Measurements from ENCODE around the gene DFFB.

The DFFB gene

GRCh38 chr1:3904006-3904842, 46.9 kb downstream of the DFFB start:
- TF ChIP-seq ZNF384 (IDR thresholded peaks at IDR 0.05): no peak
- TF ChIP-seq, protein P1, sequence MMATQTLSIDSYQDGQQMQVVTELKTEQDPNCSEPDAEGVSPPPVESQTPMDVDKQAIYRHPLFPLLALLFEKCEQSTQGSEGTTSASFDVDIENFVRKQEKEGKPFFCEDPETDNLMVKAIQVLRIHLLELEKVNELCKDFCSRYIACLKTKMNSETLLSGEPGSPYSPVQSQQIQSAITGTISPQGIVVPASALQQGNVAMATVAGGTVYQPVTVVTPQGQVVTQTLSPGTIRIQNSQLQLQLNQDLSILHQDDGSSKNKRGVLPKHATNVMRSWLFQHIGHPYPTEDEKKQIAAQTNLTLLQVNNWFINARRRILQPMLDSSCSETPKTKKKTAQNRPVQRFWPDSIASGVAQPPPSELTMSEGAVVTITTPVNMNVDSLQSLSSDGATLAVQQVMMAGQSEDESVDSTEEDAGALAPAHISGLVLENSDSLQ (IDR thresholded peaks at IDR 0.05): no peak
- TF ChIP-seq FOXM1 (IDR thresholded peaks at IDR 0.05; ENCODE audit: borderline replicate concordance): no peak
- TF ChIP-seq TARDBP (IDR thresholded peaks at IDR 0.05): no peak
- no peak for TF ChIP-seq LEF1 (IDR thresholded peaks at IDR 0.05; ENCODE audit: borderline replicate concordance)
- TF ChIP-seq SUZ12 (IDR thresholded peaks at IDR 0.05): no peak
- TF ChIP-seq ARNT (IDR thresholded peaks at IDR 0.05): no peak
- DNase-seq (ENCODE audit: extremely low spot score): no peak
- POLR2A ChIA-PET: no interaction called here
- CTCF ChIA-PET: no interaction called here

DNA sequence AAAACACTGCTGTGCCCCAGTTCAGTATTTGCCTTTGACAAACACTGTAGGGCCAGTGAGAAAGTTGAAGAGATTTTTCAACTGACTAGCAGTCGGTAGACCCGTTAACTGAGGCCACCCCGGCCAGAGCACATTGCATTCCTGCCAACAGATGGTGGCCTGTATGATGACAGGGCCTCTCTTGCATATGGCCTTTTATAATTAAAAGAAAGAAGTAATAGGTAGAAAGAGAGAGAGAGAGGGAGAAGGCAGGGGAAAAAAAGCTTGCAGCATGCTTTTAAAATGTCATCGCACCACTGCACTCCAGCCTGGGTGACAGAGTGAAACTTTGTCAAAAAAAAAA, 47.5 kb downstream of the DFFB start:
- no peak for DNase-seq (ENCODE audit: extremely low spot score)
- ChIA-PET POLR2A (no interaction called here), CTCF (no interaction called here)
- TF ChIP-seq, protein P1 (IDR thresholded peaks at IDR 0.05): no peak
- no peak for TF ChIP-seq ARNT (IDR thresholded peaks at IDR 0.05)
- no peak for TF ChIP-seq TARDBP (IDR thresholded peaks at IDR 0.05)
- no peak for TF ChIP-seq ELF4 (IDR thresholded peaks at IDR 0.05)
- no peak for TF ChIP-seq NFRKB (IDR thresholded peaks at IDR 0.05)
- TF ChIP-seq LEF1 (IDR thresholded peaks at IDR 0.05; ENCODE audit: borderline replicate concordance): no peak
- TF ChIP-seq SUZ12 (IDR thresholded peaks at IDR 0.05): no peak
- TF ChIP-seq ZNF384 (IDR thresholded peaks at IDR 0.05): no peak
- no peak for TF ChIP-seq FOXA1 (IDR thresholded peaks at IDR 0.05)

GRCh38 chr1:3905266-3905952, 48.1 kb downstream of the DFFB start:
- TF ChIP-seq, protein P1 (IDR thresholded peaks at IDR 0.05): no peak
- no peak for TF ChIP-seq TARDBP (IDR thresholded peaks at IDR 0.05)
- no peak for TF ChIP-seq ELF4 (IDR thresholded peaks at IDR 0.05)
- no peak for TF ChIP-seq ARNT (IDR thresholded peaks at IDR 0.05)
- no peak for TF ChIP-seq FOXA1 (IDR thresholded peaks at IDR 0.05)
- no peak for TF ChIP-seq SUZ12 (IDR thresholded peaks at IDR 0.05)
- no peak for TF ChIP-seq CTBP1 (IDR thresholded peaks at IDR 0.05; ENCODE audit: borderline replicate concordance)
- no peak for TF ChIP-seq HDGF (IDR thresholded peaks at IDR 0.05; ENCODE audit: borderline replicate concordance)
- no peak for TF ChIP-seq FOXM1 (IDR thresholded peaks at IDR 0.05; ENCODE audit: borderline replicate concordance)
- TF ChIP-seq SP1 (IDR thresholded peaks at IDR 0.05): no peak
- TF ChIP-seq L3MBTL2 (conservative IDR thresholded peaks at IDR 0.05): no peak
- TF ChIP-seq BHLHE40 (IDR thresholded peaks at IDR 0.05; ENCODE audit: borderline replicate concordance): no peak
- TF ChIP-seq NFRKB (IDR thresholded peaks at IDR 0.05): no peak
- TF ChIP-seq FOXK2 (IDR thresholded peaks at IDR 0.05): no peak
- no peak for TF ChIP-seq ZNF384 (IDR thresholded peaks at IDR 0.05)
- TF ChIP-seq LEF1 (IDR thresholded peaks at IDR 0.05; ENCODE audit: borderline replicate concordance): no peak
- ChIA-PET CTCF (no interaction called here), POLR2A (no interaction called here)

DNA sequence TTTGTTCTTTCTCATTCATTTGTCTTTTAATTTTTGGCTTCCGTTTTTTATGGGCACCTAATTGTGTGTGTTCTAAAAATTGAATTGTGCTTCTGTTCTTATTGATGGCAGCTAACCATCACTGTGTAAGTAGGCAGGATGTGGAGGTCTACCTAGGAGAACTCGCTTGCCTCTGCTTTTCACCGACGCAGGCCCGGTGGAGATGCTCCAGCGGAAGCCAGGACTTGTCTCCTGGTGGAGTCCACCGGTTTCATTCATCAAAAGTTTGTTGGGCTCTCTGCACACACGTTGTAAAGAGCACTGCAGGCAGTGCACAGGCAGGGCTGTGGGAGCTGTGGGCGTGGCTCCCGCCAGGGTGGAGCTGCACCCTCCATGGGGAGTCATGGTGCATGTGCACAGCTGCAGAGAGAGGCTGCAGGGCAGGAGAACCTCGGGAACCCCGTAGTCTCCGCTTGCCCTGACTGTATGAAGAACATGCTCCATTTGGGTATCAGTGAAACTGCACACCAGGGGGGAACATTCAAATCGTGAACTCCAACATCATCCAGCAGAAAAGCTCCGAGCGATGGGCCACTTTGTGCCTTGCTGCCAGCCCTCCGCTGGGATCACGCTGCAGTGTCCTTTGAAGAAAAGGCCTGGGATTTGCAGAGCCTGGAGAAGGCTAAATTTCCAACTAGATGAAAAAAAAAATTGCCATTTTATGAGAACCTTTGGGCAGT, 48.8 kb downstream of the DFFB start:
- POLR2A ChIA-PET: no interaction called here
- DNase-seq (ENCODE audit: extremely low spot score): no peak
- CTCF ChIA-PET: no interaction called here
- no peak for TF ChIP-seq SP1 (IDR thresholded peaks at IDR 0.05)
- no peak for TF ChIP-seq HDGF (IDR thresholded peaks at IDR 0.05; ENCODE audit: borderline replicate concordance)
- TF ChIP-seq L3MBTL2 (conservative IDR thresholded peaks at IDR 0.05): no peak
- no peak for TF ChIP-seq CTBP1 (IDR thresholded peaks at IDR 0.05; ENCODE audit: borderline replicate concordance)
- TF ChIP-seq FOXM1 (IDR thresholded peaks at IDR 0.05; ENCODE audit: borderline replicate concordance): no peak
- no peak for TF ChIP-seq ARNT (IDR thresholded peaks at IDR 0.05)
- TF ChIP-seq, protein P1 (IDR thresholded peaks at IDR 0.05): no peak
- TF ChIP-seq SUZ12 (IDR thresholded peaks at IDR 0.05): no peak
- no peak for TF ChIP-seq ZNF384 (IDR thresholded peaks at IDR 0.05)
- no peak for TF ChIP-seq ELF4 (IDR thresholded peaks at IDR 0.05)
- TF ChIP-seq FOXA1 (IDR thresholded peaks at IDR 0.05): no peak
- no peak for TF ChIP-seq TARDBP (IDR thresholded peaks at IDR 0.05)
- TF ChIP-seq LEF1 (IDR thresholded peaks at IDR 0.05; ENCODE audit: borderline replicate concordance): no peak
- TF ChIP-seq FOXK2 (IDR thresholded peaks at IDR 0.05): no peak
- no peak for TF ChIP-seq NFRKB (IDR thresholded peaks at IDR 0.05)
- no peak for TF ChIP-seq BHLHE40 (IDR thresholded peaks at IDR 0.05; ENCODE audit: borderline replicate concordance)

More at GRCh38 chr1:3905266-3905952, 48.1 kb downstream of the DFFB start:
- no peak for DNase-seq (ENCODE audit: extremely low spot score)

GRCh38 chr1:3906672-3907020, 49.4 kb downstream of the DFFB start:
- ChIA-PET POLR2A (no interaction called here), CTCF (no interaction called here)
- no peak for TF ChIP-seq ZNF384 (IDR thresholded peaks at IDR 0.05)
- no peak for TF ChIP-seq SP1 (IDR thresholded peaks at IDR 0.05)
- TF ChIP-seq LEF1 (IDR thresholded peaks at IDR 0.05; ENCODE audit: borderline replicate concordance): no peak
- no peak for TF ChIP-seq CTBP1 (IDR thresholded peaks at IDR 0.05; ENCODE audit: borderline replicate concordance)
- no peak for DNase-seq (ENCODE audit: extremely low spot score)
